Fibroblast of lung (primary cell): ENCODE measurements around the gene CAPZB. TPM values are rescaled to one million over a fixed set of nuclear protein-coding genes. Genes with fewer than 3 reads are reported as not detected.

Source experiments
- DNase-seq, 2 donors: peaks; one replicate each; pipeline versions ENCODE4 v3.0.0 to v3.0.0-alpha.2; 2010; ENCODE audit warnings: low read depth in 2 of 2
- H2AFZ ChIP-seq: 2 replicates; pipeline ENCODE4 v1.5.1; 2012; ENCODE audit warnings: low read length, control low read depth, inconsistent platforms
- H3K27ac ChIP-seq: 2 replicates; pipeline ENCODE4 v1.5.1; 2011; ENCODE audit warnings: low read length, control low read depth; ENCODE audit not compliant: insufficient read depth
- H3K27me3 ChIP-seq: 2 replicates; pipeline ENCODE4 v1.5.1; 2011; ENCODE audit warnings: mild to moderate bottlenecking, low read length; ENCODE audit not compliant: control insufficient read depth, insufficient read depth
- H3K36me3 ChIP-seq: 2 replicates; pipeline ENCODE4 v1.5.1; 2011; ENCODE audit warnings: low read length; ENCODE audit not compliant: control insufficient read depth, insufficient read depth
- H3K4me1 ChIP-seq: 2 replicates; pipeline ENCODE4 v1.5.1; 2011; ENCODE audit warnings: low read length; ENCODE audit not compliant: control insufficient read depth, insufficient read depth; ENCODE audit errors: extremely low read depth
- H3K4me2 ChIP-seq: 2 replicates; pipeline ENCODE4 v1.5.1; 2011; ENCODE audit warnings: low read length, control low read depth; ENCODE audit not compliant: insufficient read depth; ENCODE audit errors: extremely low read depth
- H3K4me3 ChIP-seq, 4 experiments: fragments of 200-600 bp in 1 of 4; sonication (generic) in 1 of 4; replicated peaks in 1 of 4; 2 replicates each; pipeline ENCODE4 v1.5.1; 2011 to 2016; ENCODE audit warnings: low read length in 4 of 4, low read depth in 3 of 4, mild to moderate bottlenecking in 3 of 4, control low read depth in 2 of 4, inconsistent platforms in 1 of 4, mixed read lengths in 1 of 4; ENCODE audit not compliant: insufficient read depth in 1 of 4; ENCODE audit errors: control extremely low read depth in 1 of 4
- H3K79me2 ChIP-seq: 2 replicates; pipeline ENCODE4 v1.5.1; 2012; ENCODE audit warnings: mild to moderate bottlenecking, low read length, inconsistent platforms; ENCODE audit not compliant: control insufficient read depth, insufficient read depth
- H3K9ac ChIP-seq: 2 replicates; pipeline ENCODE4 v1.5.1; 2011; ENCODE audit warnings: mild to moderate bottlenecking, low read length, control low read depth; ENCODE audit not compliant: insufficient read depth
- H3K9me3 ChIP-seq: 2 replicates; pipeline ENCODE4 v1.5.1; 2012; ENCODE audit warnings: low read depth, low read length; ENCODE audit not compliant: control insufficient read depth, insufficient read depth
- H4K20me1 ChIP-seq: 2 replicates; pipeline ENCODE4 v1.5.1; 2011; ENCODE audit warnings: low read length; ENCODE audit not compliant: control insufficient read depth, insufficient read depth; ENCODE audit errors: extremely low read depth
- CTCF ChIP-seq, 2 donors: IDR thresholded peaks in 1 of 2; conservative IDR thresholded peaks in 1 of 2; 1 replicate in 1 of 2; 2 replicates in 1 of 2; pipeline ENCODE4 v1.5.1; 2011 to 2012; ENCODE audit warnings: low read length in 2 of 2, control low read depth in 1 of 2, inconsistent platforms in 1 of 2, low read depth in 1 of 2, mild to moderate bottlenecking in 1 of 2
- EZH2 ChIP-seq: IDR thresholded peaks from 2 replicates; pipeline ENCODE4 v1.5.1; 2012; ENCODE audit warnings: low read length, control low read depth, mild to moderate bottlenecking; ENCODE audit errors: missing control alignments
- polyA plus RNA-seq, 2 donors: library from polyadenylated mRNA; depleted of rRNA in 1 of 2; stranded (reverse) in 1 of 2; unstranded in 1 of 2; fragments of >200 nt; gene quantifications; 2 replicates each; pipeline ENCODE4 v1.2.1, GENCODE V29; 2011 to 2012; ENCODE audit warnings: missing spikeins in 1 of 2
- total RNA-seq: library from RNA; depleted of rRNA; stranded (reverse); fragments of >200 nt; gene quantifications from 2 replicates; pipeline ENCODE4 v1.2.1, GENCODE V29; 2014

Gene CAPZB
- total and polyA plus RNA-seq, 2 donors (not counting 1 experiment from before 2014, with no cell fraction given), result 104 to 495 TPM

- H4K20me1 ChIP-seq, result peaks cover 9% of the 10 kb centered on the region
- no peak overlapping the region for H3K27ac ChIP-seq
- TF ChIP-seq EZH2, result no peak
- TF ChIP-seq CTCF (conservative IDR thresholded peaks at IDR 0.05 in 1 of 2, IDR thresholded peaks at IDR 0.05 in 1 of 2; ENCODE audit: low read depth in 1 of 2, low read length in 2 of 2), result no peak
- no peak overlapping the region for H3K4me2 ChIP-seq
- no peak overlapping the region for H3K9ac ChIP-seq
- DNase-seq, result no peak
- H3K79me2 ChIP-seq, result peaks cover 93% of the 10 kb centered on the region
- H2AFZ ChIP-seq, result no peak overlapping the region
- peaks cover 4% of the 10 kb centered on the region for H3K36me3 ChIP-seq
- H3K9me3 ChIP-seq, result no peaks in the 10 kb centered on the region
- no peak overlapping the region for H3K4me3 ChIP-seq
- no peaks in the 10 kb centered on the region for H3K27me3 ChIP-seq
- peaks cover 20% of the 10 kb centered on the region for H3K4me1 ChIP-seq
Measured at GRCh38 chr1:19467199-19468187, 17.8 kb downstream of the CAPZB start.

- H3K36me3 ChIP-seq, result peaks cover 4% of the 10 kb centered on the region
- H3K27me3 ChIP-seq, result no peaks in the 10 kb centered on the region
- no peak overlapping the region for H3K4me2 ChIP-seq
- no peak overlapping the region for H3K4me3 ChIP-seq
- H3K9ac ChIP-seq, result no peak overlapping the region
- H4K20me1 ChIP-seq, result peaks cover 9% of the 10 kb centered on the region
- no peak for DNase-seq
- H3K79me2 ChIP-seq, result peaks cover 93% of the 10 kb centered on the region
- H3K4me1 ChIP-seq, result peaks cover 23% of the 10 kb centered on the region
- H3K27ac ChIP-seq, result no peak overlapping the region
- TF ChIP-seq EZH2, result no peak
- no peak for TF ChIP-seq CTCF (conservative IDR thresholded peaks at IDR 0.05 in 1 of 2, IDR thresholded peaks at IDR 0.05 in 1 of 2; ENCODE audit: low read depth in 1 of 2, low read length in 2 of 2)
- H3K9me3 ChIP-seq, result no peaks in the 10 kb centered on the region
- H2AFZ ChIP-seq, result no peak overlapping the region
Measured at GRCh38 chr1:19466112-19466561, 19.2 kb downstream of the CAPZB start.

GRCh38 chr1:19465650-19466049 lies 19.7 kb downstream of the CAPZB start:
- Histone ChIP-seq H3K27me3 (no peaks in the 10 kb centered on the region), H3K9me3 (no peaks in the 10 kb centered on the region), H3K27ac (no peak overlapping the region), H3K4me1 (peaks cover 24% of the 10 kb centered on the region), H3K9ac (no peak overlapping the region), H3K4me3 (no peak overlapping the region), H4K20me1 (peaks cover 9% of the 10 kb centered on the region), H3K4me2 (no peak overlapping the region), H2AFZ (no peak overlapping the region), H3K79me2 (peaks cover 92% of the 10 kb centered on the region), H3K36me3 (peaks cover 4% of the 10 kb centered on the region)
- TF ChIP-seq CTCF (conservative IDR thresholded peaks at IDR 0.05 in 1 of 2, IDR thresholded peaks at IDR 0.05 in 1 of 2; ENCODE audit: low read depth in 1 of 2, low read length in 2 of 2) (no peak), EZH2 (no peak)
- DNase-seq, result no peak
